ENCODE measurements around the gene CARD18. TPM values are rescaled to one million over a fixed set of nuclear protein-coding genes. Genes with fewer than 3 reads are reported as not detected.

CARD18 gene
- total RNA-seq, 2 donors from 2014 or later: not detected

DNA sequence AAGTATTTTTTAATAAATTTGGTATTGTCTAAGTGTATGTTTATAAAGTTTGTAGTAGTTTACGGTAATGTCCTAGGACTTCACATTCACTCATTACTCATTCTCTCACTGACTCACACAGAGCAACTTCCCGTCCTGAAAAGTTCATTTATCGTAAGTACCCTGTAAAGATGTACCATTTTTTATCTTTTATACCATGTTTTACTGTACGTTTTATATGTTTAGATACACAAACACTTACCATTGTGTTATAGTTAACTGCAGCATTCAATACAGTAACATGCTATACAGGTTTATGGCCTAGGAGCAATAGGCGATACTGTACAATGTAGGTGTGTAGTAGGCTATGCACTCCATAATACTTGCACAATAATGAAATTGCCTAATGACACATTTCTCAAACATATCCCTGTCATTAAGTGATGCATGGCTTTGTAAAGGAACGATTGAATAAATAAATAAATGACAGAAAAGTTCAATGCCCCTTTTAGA, 12.5 kb upstream of the CARD18 start:
- H3K9me3 ChIP-seq: no peaks in the 10 kb centered on the region
- H3K36me3 ChIP-seq: no peaks in the 10 kb centered on the region
- H3K4me1 ChIP-seq: no peaks in the 10 kb centered on the region
- H3K27ac ChIP-seq: no peak overlapping the region
- DNase-seq (ENCODE audit: low spot score): no peak
- no peaks in the 10 kb centered on the region for H3K27me3 ChIP-seq
- TF ChIP-seq CTCF (IDR thresholded peaks at IDR 0.05): no peak
- no peak overlapping the region for H3K4me3 ChIP-seq

DNA sequence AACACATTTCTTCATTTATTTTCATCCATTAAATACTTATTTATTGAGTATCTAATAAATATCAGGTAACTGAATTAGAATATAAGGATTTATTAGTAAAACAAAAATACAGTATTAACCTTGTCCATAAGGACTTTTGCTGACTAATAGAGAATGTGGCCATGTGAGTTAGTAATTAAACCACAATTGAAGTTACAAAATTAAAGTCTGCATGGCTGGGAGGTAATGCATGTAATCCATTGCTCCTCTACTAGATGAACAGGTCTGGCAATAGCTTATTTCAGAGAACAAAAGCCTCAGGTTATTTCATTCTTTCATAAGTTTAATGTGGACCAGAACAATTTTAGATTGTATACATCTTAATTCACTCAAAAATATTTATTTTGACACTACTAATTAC, 9.9 kb upstream of the CARD18 start:
- Histone ChIP-seq H3K27ac (no peak overlapping the region), H3K4me1 (no peaks in the 10 kb centered on the region), H3K4me3 (no peak overlapping the region), H3K36me3 (no peaks in the 10 kb centered on the region), H3K9me3 (no peaks in the 10 kb centered on the region), H3K27me3 (no peaks in the 10 kb centered on the region)
- DNase-seq (ENCODE audit: low spot score): no peak
- TF ChIP-seq CTCF (IDR thresholded peaks at IDR 0.05): no peak

DNA sequence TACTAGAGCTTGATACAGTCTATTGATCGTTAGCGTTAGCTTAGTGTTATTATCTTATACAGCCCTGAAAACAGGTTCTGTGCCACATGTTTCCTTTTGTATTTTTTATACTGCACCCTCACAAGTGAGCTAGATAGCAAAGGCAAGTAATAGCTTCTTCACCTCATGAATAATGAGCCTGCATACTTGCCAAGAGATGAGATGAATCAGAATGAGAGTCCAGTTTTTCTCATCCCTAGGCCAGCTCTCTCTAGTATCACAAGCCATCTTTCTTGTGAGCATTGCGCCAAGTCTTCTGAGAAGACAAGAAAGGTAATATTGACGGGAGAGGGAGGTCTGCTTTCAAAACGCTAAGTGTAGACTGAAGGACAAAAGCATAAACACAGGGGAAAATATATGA, 8.7 kb upstream of the CARD18 start:
- TF ChIP-seq CTCF (IDR thresholded peaks at IDR 0.05): no peak
- Histone ChIP-seq H3K36me3 (no peaks in the 10 kb centered on the region), H3K4me3 (no peak overlapping the region), H3K27ac (no peak overlapping the region), H3K27me3 (no peaks in the 10 kb centered on the region), H3K9me3 (no peaks in the 10 kb centered on the region), H3K4me1 (no peaks in the 10 kb centered on the region)
- no peak for DNase-seq (ENCODE audit: low spot score)

- DNase-seq (ENCODE audit: low spot score): no peak
- Histone ChIP-seq H3K27me3 (no peaks in the 10 kb centered on the region), H3K36me3 (no peaks in the 10 kb centered on the region), H3K4me1 (no peaks in the 10 kb centered on the region), H3K4me3 (no peak overlapping the region), H3K9me3 (no peaks in the 10 kb centered on the region), H3K27ac (no peak overlapping the region)
- TF ChIP-seq CTCF (IDR thresholded peaks at IDR 0.05): no peak
Observed at GRCh38 chr11:105144887-105145286, 5.3 kb upstream of the CARD18 start.

DNA sequence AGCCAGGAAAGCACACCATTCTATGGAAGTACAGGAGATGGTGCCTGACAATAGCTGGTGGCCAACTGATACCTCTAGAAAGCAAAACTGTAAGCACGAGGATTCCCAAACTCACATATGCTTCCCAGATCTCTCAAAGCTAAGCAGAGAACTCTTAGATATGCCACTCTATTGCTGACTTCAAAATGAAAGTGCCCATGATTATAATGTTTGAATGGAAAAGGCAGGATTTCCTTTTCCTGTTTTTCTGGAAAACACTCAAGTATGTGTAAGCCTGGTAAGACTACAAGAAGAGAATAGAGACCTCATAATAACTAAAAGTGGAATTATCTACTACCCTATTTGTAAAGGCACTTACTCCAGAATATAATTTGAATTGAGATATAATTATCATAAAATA, 2.6 kb upstream of the CARD18 start:
- H3K9me3 ChIP-seq: no peaks in the 10 kb centered on the region
- no peak overlapping the region for H3K27ac ChIP-seq
- peaks cover 0 to 5% of the 10 kb centered on the region in 2 donors for H3K4me1 ChIP-seq
- no peak for DNase-seq (ENCODE audit: low spot score)
- no peaks in the 10 kb centered on the region for H3K27me3 ChIP-seq
- no peak overlapping the region for H3K4me3 ChIP-seq
- TF ChIP-seq CTCF (IDR thresholded peaks at IDR 0.05): no peak
- H3K36me3 ChIP-seq: no peaks in the 10 kb centered on the region

DNA sequence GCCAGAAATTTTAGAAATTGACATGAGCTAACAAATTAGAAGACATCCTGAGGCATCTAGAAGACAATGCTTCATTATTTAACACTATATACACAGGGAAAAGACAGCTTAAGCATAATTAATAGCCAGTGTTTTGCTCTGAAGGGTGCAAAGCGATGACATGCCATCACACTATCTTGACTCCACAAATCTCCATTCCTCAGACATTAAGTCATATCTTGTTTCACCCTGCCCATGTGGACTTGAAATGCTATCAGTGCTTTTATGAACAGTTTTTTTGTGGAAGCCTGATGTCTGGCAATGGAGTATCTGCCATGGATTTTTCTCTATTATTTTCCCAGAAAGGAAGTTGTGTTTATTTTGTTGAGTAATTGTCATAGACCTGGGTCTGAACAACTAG, 2.3 kb downstream of the CARD18 start:
- Histone ChIP-seq H3K4me1 (peaks cover 0 to 5% of the 10 kb centered on the region in 2 donors), H3K27ac (no peak overlapping the region), H3K4me3 (no peak overlapping the region), H3K36me3 (no peaks in the 10 kb centered on the region), H3K9me3 (no peaks in the 10 kb centered on the region), H3K27me3 (no peaks in the 10 kb centered on the region)
- no peak for DNase-seq (ENCODE audit: low spot score)
- TF ChIP-seq CTCF (IDR thresholded peaks at IDR 0.05): no peak

All from right atrium auricular region (tissue), 2 donors.